ENCODE measurements around the gene LMAN1L. TPM values are rescaled to one million over a fixed set of nuclear protein-coding genes. Genes with fewer than 3 reads are reported as not detected.

LMAN1L gene
- total RNA-seq = 1 to 10 TPM in 1 of 2 donors, under 1 TPM in 1; 0.82 to 1.6 TPM

DNA sequence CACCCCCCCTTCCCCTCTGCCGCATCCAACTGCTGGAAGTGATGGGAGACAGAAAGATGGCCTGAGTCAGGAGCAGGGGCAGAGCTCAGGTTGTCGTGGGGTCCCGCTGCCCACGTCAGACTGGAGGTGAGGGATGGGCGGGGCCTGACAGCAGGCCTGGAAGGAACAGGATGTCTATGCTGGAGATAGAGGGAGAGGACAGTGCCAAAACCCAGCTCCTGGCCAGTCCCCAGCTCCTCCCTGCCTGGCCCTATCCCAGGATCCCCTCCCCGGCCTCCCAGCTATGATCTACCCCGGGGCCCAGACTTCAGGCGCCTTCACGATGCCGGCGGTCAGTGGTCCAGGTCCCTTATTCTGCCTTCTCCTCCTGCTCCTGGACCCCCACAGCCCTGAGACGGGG is at the start of gene LMAN1L:
Gene LMAN1L (plus strand): TSS at position 303 of the 400 bp plus-strand sequence. CDS start 20 bp downstream, at position 323.
- H3K27me3 Mint-ChIP-seq = no peaks in the 10 kb centered on the region
- no peaks in the 10 kb centered on the region for H3K36me3 Mint-ChIP-seq (ENCODE audit: low read depth)
- peaks cover 11% of the 10 kb centered on the region for H3K4me1 Mint-ChIP-seq
- H3K4me3 Mint-ChIP-seq = no peak within 1 kb of the TSS
- ATAC-seq (replicated peaks) = no peak
- no peaks in the 10 kb centered on the region for H3K9me3 Mint-ChIP-seq
- H3K27ac Mint-ChIP-seq = no peak within 1 kb of the TSS

DNA sequence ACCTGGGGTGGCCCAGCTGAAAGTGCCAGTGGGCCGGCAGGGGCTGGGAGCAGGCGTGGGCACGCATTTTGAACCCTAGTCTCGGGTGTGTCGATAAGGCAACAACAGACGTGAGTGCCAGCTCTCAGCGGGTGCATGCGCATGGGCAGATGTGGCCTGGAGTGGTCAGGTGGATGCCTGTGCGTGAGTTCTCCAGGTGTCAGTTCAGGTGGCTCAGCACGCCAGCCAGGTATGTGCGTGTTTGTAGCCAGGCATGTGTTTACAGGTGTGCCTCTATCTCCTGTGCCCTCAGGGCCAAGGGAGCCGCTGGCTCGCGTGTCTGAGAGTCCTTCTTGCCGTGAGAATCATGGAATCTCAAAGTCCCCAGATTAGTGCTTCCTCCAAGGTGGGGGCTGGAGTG is 49.2 kb upstream of the LMAN1L start:
- no peak for ATAC-seq (replicated peaks)
- no peaks in the 10 kb centered on the region for H3K9me3 Mint-ChIP-seq
- H3K36me3 Mint-ChIP-seq (ENCODE audit: low read depth) = no peaks in the 10 kb centered on the region
- H3K27ac Mint-ChIP-seq = no peak overlapping the region
- no peak overlapping the region for H3K4me3 Mint-ChIP-seq
- H3K4me1 Mint-ChIP-seq = no peaks in the 10 kb centered on the region
- no peaks in the 10 kb centered on the region for H3K27me3 Mint-ChIP-seq

DNA sequence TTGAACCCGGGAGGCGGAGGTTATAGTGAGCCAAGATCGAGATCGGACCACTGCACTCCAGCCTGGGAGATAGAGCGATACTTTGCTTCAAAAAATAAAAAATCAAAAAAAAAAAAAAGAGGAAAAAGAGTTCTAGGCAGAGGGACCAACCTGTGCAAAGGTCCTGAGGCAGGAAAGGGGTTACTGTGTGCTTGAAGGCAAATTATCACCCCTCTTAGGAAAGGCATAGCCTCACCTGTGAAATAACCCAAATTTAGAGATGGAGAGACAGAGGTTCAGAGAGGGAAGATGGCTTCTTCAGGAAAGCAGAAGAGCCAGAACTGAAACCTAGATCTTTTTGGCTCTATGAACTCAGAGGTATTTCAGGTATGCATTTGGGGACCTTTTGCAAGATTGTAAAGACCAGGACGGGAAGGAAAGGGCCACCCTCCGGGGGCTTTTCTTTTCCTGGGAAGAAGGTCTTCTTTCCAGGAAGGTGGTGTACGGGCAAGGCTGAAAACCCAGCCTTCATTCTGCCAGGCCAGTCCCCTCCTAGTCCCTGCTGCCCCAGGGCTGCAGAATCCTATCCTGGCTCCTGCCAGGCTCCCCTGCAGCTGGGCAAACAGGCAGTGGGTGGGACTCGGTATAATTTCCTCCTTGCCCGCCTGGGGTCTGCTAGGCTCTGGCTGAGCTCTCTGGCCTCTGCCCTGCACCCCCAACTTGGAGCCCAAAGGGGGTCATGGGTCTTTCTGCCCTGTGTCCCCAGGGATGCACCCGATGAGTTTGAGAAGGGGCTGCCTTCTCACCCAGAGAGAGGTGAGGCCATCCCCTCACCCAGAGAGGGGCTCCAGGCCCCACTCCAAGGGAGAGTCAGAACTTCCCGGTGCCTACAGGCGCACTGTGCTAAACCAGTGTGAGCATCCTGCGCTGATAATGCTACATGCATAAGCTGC is 45.2 kb upstream of the LMAN1L start:
- Mint-ChIP-seq H3K27me3 (peaks cover 4% of the 10 kb centered on the region), H3K27ac (no peak overlapping the region), H3K4me1 (peaks cover 10% of the 10 kb centered on the region), H3K36me3 (ENCODE audit: low read depth) (no peaks in the 10 kb centered on the region), H3K9me3 (no peaks in the 10 kb centered on the region), H3K4me3 (no peak overlapping the region)
- no peak for ATAC-seq (replicated peaks)

DNA sequence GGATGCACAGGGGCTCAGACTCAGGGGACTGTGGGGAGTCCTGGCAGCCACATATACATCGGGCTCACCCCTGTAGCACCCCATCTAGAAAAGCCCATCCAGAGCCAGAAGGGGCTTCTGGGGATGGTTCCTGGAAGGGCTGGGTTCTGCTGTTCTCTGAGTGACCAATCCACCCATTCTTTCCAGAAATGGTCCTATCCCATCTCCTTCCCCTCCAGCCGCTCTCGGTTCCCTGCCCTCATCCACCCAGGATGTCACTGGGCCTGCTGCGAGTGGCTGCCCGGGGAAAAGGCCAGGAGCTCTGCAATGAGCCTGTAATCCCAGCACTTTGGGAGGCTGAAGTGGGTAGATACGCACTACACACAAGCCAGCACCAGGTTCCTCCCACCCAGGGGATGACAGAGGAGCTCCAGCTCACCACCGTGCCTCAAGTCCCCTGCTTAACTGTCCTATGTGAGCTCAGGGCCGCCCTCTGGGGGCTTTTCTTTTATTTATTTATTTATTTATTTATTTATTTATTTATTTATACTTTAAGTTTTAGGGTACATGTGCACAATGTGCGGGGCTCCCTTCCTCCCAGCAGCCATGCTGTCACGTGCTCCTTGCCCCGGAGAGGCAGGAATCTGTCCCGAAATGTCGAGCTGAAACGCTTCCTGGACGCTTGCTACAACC is 44.4 kb upstream of the LMAN1L start:
- H3K4me1 Mint-ChIP-seq = peaks cover 10% of the 10 kb centered on the region
- H3K9me3 Mint-ChIP-seq = no peaks in the 10 kb centered on the region
- no peaks in the 10 kb centered on the region for H3K36me3 Mint-ChIP-seq (ENCODE audit: low read depth)
- H3K27ac Mint-ChIP-seq = peak overlapping the region; percentile 28
- H3K27me3 Mint-ChIP-seq = peaks cover 4% of the 10 kb centered on the region
- ATAC-seq (replicated peaks) = no peak
- H3K4me3 Mint-ChIP-seq = peak overlapping the region; percentile 16

DNA sequence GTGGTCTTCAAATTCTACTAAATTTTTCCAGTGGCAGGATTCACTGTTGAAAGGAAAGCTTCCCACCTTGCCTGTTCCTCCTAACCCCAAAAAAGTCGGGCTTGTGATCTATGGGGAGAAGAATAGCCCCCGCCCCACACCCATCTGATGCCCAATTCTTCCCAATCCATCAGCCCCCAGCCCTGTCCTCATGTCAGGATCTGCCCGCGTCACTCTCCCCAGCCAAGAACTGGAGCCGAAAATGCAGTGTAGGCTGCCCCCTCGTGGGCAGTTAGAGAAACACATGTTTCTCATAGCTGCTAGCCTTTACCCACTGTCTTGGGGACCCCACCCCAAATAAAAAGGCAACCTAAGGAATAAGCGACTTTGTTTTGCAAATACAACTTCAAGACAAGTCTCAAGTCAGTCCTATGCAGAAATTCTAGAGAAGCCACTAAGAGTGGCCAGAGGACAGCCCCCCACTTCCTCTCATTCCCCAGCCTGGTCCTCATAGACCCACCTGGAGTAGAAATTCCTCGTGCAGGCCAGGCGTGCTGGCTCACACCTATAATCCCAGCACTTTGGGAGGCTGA is 43.8 kb upstream of the LMAN1L start:
- no peaks in the 10 kb centered on the region for H3K36me3 Mint-ChIP-seq (ENCODE audit: low read depth)
- peak overlapping the region; percentile 28 for H3K27ac Mint-ChIP-seq
- peaks cover 4% of the 10 kb centered on the region for H3K27me3 Mint-ChIP-seq
- H3K4me3 Mint-ChIP-seq = peak overlapping the region; percentile 16
- H3K4me1 Mint-ChIP-seq = peaks cover 10% of the 10 kb centered on the region
- H3K9me3 Mint-ChIP-seq = no peaks in the 10 kb centered on the region
- ATAC-seq (replicated peaks) = peak; percentile 52

DNA sequence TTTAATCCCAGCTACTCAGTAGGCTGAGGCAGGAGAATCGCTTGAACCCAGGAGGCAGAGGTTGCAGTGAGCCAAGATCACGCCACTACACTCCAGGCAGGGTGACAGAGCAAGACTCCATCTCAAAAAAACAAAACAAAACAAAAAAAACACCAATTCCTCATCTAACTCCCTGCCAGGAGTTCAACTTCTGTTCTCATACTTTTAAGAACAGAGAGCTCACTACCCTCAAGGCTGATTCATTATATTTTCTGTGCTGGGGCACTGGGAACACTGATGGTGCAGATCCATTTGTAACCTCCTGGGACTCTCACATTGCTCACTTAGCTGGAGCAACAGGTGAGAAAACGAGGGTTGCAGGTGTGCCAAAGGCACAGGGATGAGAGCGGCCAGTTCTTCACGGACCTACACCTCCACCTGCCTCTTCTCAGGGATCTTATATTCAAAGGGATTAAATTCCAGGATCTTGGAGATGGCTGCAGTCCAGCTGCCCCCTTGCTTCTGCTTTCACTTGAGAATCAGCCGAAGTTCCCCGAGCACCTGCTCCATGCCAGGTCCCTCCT is 43.1 kb upstream of the LMAN1L start:
- ATAC-seq (replicated peaks) = no peak
- H3K9me3 Mint-ChIP-seq = no peaks in the 10 kb centered on the region
- H3K27me3 Mint-ChIP-seq = peaks cover 4% of the 10 kb centered on the region
- no peak overlapping the region for H3K4me3 Mint-ChIP-seq
- H3K36me3 Mint-ChIP-seq (ENCODE audit: low read depth) = no peaks in the 10 kb centered on the region
- H3K27ac Mint-ChIP-seq = no peak overlapping the region
- peaks cover 10% of the 10 kb centered on the region for H3K4me1 Mint-ChIP-seq

DNA sequence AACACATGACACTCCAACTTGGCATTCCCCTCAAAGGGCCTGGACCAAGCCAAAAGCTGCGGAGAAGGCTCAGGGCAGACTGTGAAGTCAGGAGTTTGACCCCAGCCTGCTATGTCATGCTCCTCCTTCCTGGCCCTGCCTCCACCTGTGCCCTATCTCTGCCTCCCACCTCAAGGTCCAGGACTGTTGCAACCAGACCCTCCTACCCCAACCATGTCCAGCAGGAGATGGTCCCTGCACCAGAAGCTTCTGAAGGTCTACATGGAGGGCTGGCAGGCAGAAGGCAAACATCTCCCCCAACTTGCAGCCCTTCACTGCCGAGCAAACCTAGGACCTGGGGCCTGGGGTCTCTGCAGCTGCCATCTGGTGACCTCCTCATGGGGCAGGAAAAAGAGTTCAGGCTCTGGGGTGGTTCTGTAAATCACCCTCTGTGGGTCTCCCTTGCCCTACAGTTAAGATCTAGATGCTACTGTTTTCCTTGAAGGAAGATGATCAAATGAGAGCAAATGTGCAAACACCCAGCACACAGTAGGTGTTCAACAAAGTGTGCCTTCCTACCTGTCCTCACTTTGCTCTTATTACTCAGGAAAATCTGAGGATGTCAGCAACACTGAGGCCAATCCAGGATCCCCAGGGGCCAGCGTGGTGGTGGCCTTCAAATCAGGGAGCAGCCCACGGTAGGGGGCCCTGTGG is 42.3 kb upstream of the LMAN1L start:
- Mint-ChIP-seq H3K4me1 (peaks cover 13% of the 10 kb centered on the region), H3K27ac (no peak overlapping the region), H3K27me3 (peaks cover 4% of the 10 kb centered on the region), H3K9me3 (no peaks in the 10 kb centered on the region), H3K4me3 (no peak overlapping the region), H3K36me3 (ENCODE audit: low read depth) (no peaks in the 10 kb centered on the region)
- no peak for ATAC-seq (replicated peaks)

DNA sequence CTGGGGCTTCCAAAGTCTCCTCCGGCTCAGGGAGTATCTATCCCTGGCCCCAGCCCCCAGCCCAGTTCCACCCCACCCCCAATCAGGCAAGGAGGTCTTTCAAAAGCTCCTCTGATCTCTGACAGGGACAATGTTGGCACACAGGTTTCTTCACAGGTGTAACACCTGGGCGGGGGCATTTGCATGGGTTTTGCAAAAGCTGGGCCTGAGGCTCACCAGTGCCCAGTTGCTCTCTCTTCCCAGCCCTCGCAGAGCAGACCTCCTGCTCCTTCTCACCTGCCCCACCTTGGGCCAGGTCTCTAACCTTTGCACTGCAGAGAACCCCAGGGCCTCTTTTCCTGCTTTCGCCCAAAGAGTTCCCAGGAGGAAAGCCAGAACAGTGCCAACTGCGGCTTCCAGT is 39.3 kb upstream of the LMAN1L start:
- Mint-ChIP-seq H3K9me3 (no peaks in the 10 kb centered on the region), H3K36me3 (ENCODE audit: low read depth) (no peaks in the 10 kb centered on the region), H3K4me1 (peaks cover 32% of the 10 kb centered on the region), H3K27me3 (peaks cover 4% of the 10 kb centered on the region), H3K27ac (peak overlapping the region; percentile 73), H3K4me3 (no peak overlapping the region)
- ATAC-seq (replicated peaks) = no peak

DNA sequence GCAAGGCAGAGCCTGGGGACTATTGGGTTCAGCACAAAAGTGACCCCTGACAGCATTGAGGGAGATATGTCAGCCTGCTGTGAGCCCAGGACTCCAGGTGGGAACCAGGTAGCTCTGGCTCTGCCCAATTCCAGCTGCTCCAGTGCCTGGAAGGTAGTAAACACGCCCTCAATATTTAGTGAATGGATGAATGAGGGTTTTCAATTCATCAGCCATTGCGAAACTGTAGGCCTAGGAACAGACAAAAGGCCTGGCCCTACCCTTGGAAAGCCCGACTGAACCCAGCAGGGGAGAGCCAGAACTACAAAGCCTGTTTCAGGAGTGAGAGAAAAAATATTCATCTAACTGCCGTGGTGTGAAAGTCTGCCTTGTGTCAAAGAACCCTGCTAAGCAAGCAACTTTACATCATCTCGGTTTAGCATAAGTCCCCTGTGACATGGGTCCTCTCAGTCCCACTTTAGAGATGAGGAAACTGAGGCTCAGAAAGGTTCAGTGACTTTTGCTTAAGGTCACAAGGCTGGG is 38.8 kb upstream of the LMAN1L start:
- peak overlapping the region; percentile 73 for H3K27ac Mint-ChIP-seq
- peaks cover 2% of the 10 kb centered on the region for H3K27me3 Mint-ChIP-seq
- no peak overlapping the region for H3K4me3 Mint-ChIP-seq
- no peaks in the 10 kb centered on the region for H3K36me3 Mint-ChIP-seq (ENCODE audit: low read depth)
- H3K9me3 Mint-ChIP-seq = no peaks in the 10 kb centered on the region
- peaks cover 34% of the 10 kb centered on the region for H3K4me1 Mint-ChIP-seq
- no peak for ATAC-seq (replicated peaks)

DNA sequence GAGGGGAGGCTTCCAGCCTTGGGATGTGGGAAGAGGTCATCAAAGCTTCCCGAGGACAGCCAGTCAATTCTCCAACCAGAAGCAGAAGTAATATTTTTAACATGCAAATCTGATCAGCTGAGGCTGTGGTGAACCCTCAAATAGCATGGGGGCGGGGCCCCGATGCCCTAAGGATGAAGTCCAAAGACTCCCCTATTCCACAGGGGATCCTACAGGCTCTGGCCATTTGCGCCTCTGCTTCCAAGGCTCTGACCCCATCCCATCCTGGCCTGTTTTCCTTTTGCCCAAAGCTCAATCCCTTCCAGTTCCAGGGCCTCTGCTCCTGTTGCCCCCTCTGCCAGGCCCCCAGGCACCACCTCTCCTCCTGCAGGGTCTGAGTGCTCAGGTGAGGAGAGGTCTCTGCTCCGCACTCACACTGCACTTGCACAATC is 37.5 kb upstream of the LMAN1L start:
- Mint-ChIP-seq H3K27ac (peak overlapping the region; percentile 99), H3K4me3 (no peak overlapping the region), H3K4me1 (peaks cover 44% of the 10 kb centered on the region), H3K36me3 (ENCODE audit: low read depth) (no peaks in the 10 kb centered on the region), H3K27me3 (no peaks in the 10 kb centered on the region), H3K9me3 (no peaks in the 10 kb centered on the region)
- no peak for ATAC-seq (replicated peaks)

DNA sequence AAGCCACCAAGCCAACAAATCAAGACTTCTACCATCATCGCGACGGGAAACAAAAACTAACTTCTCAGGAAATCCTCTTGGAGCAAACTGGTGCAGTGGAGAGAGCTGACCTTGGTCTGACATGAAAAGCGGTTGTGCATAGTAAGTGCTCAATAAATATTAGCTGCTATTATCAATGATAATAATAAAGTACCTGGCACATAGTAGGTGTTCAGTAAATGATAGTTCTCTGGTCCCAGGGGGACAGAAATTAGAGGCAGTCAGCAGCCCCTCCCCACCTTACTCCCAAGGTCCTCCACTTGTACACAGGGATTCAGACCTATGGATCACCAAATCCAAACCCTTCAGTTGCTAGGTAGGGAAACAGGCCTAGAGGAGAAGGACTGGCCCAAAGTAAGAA is 36.7 kb upstream of the LMAN1L start:
- Mint-ChIP-seq H3K4me1 (peaks cover 50% of the 10 kb centered on the region), H3K4me3 (peak overlapping the region; percentile 82), H3K36me3 (ENCODE audit: low read depth) (no peaks in the 10 kb centered on the region), H3K27me3 (no peaks in the 10 kb centered on the region), H3K27ac (peak overlapping the region; percentile 99), H3K9me3 (no peaks in the 10 kb centered on the region)
- ATAC-seq (replicated peaks) = no peak

DNA sequence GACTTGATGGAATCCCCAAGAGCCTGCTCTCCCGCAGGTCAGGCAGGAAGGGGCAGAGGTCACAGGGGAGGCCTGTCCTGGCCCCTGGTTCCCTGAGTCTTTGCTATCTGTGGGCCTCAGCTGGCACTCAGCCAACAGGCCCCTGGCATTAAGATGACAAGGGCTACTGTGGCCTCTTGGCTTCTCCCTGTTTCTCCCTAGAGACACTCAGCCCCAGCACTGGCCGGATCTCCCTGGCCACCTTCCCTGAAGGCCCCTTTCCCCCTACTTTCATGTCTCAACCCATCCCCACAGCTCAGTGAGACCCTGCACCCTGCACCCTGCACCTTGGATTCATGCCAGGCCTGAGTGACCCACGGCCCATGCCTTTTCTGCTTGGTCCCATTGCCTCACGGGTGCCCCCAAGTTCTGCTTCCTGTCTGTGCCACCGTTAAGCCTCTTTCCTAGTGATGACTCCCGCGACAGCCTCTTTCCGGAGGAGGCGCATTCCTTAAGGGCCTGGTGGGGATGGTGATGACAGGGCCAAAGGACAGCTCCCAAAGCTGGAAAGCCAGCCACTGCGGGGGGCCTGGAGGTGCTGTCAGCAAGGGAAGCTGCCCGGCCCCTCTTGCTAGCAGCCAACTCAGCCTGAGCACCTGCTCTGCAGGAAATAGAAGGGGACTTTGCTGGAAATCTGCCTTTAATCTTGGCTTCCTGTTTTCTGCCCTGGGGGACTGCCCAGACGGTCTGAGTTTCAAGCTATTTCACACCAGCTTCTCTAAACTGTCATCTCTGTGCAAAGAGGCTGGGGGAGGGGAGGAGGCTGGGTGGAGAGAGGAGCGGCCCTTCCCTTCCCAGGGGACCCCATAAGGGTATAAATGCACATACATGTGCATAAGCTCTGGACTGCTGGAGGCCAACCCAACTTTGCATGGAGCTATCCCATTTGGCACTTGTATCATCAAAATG is 35.5 kb upstream of the LMAN1L start:
- peak; percentile 54 for ATAC-seq (replicated peaks)
- Mint-ChIP-seq H3K27me3 (no peaks in the 10 kb centered on the region), H3K4me3 (peak overlapping the region; percentile 82), H3K9me3 (no peaks in the 10 kb centered on the region), H3K36me3 (ENCODE audit: low read depth) (peaks cover 6% of the 10 kb centered on the region), H3K4me1 (peaks cover 53% of the 10 kb centered on the region), H3K27ac (peak overlapping the region; percentile 99)

Measured in activated T-helper 17 cell treated with anti-CD3 and anti-CD28 coated beads, Interleukin-2, amount 50 U/mL, for 72 hours (primary cell).